HepG2 (cell line): Measurements from ENCODE around the gene RUNX2. TPM values are rescaled to one million over a fixed set of nuclear protein-coding genes. Genes with fewer than 3 reads are reported as not detected.

Experiments used
- MIER3 ChIP-seq: IDR thresholded peaks from 2 replicates; pipeline ENCODE4 v1.6.1; 2016; ENCODE audit warnings: missing compliant biosample characterization, borderline replicate concordance
- TAF15 ChIP-seq: fragments of 200-400 bp; formaldehyde crosslinking; IDR thresholded peaks from one replicate; pipeline ENCODE4 v1.6.1; 2018; ENCODE audit warnings: mild to moderate bottlenecking, low read depth, low read length; ENCODE audit not compliant: poor library complexity, severe bottlenecking
- ZBTB14 ChIP-seq: sonication (generic); formaldehyde crosslinking; IDR thresholded peaks from 2 replicates; pipeline ENCODE4 v1.4.0; 2020; ENCODE audit warnings: missing genetic modification reagents
- ZBTB40 ChIP-seq, 2 experiments: fragments of 450-650 bp in 1 of 2; sonication (generic) in 1 of 2; formaldehyde crosslinking in 1 of 2; IDR thresholded peaks; 2 replicates each; pipeline versions ENCODE4 v1.6.1 to v1.8.0; 2016 to 2022; ENCODE audit warnings: antibody characterized with exemption in 1 of 2, mild to moderate bottlenecking in 1 of 2, missing genetic modification reagents in 1 of 2
- polyA plus RNA-seq, 8 experiments: library from polyadenylated mRNA; depleted of rRNA in 3 of 8; stranded (reverse) in 7 of 8; unstranded in 1 of 8; fragments of >200 nt; fragmentation: Illumina TruSeq in 4 of 8; extraction: Trizol in 4 of 8; gene quantifications; 2 replicates each; pipeline versions ENCODE4 v1.2.1 to v1.2.3, GENCODE V29; 2011 to 2016; ENCODE audit warnings: low read depth in 4 of 8, missing spikeins in 1 of 8, mixed read lengths in 1 of 8; ENCODE audit not compliant: insufficient read depth in 1 of 8
- total RNA-seq, 5 experiments: library from RNA; depleted of rRNA; stranded (reverse); fragments of >200 nt; fragmentation: Illumina TruSeq; extraction: Trizol; gene quantifications; 2 replicates each; pipeline ENCODE4 v1.2.3, GENCODE V29; 2016; ENCODE audit warnings: low read depth in 1 of 5
- TF ChIP-seq, protein P1 (sequence below): sonication (generic); formaldehyde crosslinking; IDR thresholded peaks from 2 replicates; pipeline ENCODE4 v1.4.0; 2020; ENCODE audit warnings: mild to moderate bottlenecking, missing genetic modification reagents

RUNX2 gene
- total and polyA plus RNA-seq, 2 of the 13 experiments (the other 11 are each of a cell fraction or from before 2014, with no cell fraction given) = not detected

GRCh38 chr6:45377554-45378333 lies 49.6 kb downstream of the RUNX2 start, which contains the start of gene SUPT3H (continued):
- TF ChIP-seq ZBTB40 (IDR thresholded peaks at IDR 0.05) = no peak
- peak; percentile 79 for TF ChIP-seq ZBTB40 (CRISPR knock-in tag; IDR thresholded peaks at IDR 0.05)
- TF ChIP-seq ZBTB14 = peak; percentile 76
- TF ChIP-seq, protein P1, sequence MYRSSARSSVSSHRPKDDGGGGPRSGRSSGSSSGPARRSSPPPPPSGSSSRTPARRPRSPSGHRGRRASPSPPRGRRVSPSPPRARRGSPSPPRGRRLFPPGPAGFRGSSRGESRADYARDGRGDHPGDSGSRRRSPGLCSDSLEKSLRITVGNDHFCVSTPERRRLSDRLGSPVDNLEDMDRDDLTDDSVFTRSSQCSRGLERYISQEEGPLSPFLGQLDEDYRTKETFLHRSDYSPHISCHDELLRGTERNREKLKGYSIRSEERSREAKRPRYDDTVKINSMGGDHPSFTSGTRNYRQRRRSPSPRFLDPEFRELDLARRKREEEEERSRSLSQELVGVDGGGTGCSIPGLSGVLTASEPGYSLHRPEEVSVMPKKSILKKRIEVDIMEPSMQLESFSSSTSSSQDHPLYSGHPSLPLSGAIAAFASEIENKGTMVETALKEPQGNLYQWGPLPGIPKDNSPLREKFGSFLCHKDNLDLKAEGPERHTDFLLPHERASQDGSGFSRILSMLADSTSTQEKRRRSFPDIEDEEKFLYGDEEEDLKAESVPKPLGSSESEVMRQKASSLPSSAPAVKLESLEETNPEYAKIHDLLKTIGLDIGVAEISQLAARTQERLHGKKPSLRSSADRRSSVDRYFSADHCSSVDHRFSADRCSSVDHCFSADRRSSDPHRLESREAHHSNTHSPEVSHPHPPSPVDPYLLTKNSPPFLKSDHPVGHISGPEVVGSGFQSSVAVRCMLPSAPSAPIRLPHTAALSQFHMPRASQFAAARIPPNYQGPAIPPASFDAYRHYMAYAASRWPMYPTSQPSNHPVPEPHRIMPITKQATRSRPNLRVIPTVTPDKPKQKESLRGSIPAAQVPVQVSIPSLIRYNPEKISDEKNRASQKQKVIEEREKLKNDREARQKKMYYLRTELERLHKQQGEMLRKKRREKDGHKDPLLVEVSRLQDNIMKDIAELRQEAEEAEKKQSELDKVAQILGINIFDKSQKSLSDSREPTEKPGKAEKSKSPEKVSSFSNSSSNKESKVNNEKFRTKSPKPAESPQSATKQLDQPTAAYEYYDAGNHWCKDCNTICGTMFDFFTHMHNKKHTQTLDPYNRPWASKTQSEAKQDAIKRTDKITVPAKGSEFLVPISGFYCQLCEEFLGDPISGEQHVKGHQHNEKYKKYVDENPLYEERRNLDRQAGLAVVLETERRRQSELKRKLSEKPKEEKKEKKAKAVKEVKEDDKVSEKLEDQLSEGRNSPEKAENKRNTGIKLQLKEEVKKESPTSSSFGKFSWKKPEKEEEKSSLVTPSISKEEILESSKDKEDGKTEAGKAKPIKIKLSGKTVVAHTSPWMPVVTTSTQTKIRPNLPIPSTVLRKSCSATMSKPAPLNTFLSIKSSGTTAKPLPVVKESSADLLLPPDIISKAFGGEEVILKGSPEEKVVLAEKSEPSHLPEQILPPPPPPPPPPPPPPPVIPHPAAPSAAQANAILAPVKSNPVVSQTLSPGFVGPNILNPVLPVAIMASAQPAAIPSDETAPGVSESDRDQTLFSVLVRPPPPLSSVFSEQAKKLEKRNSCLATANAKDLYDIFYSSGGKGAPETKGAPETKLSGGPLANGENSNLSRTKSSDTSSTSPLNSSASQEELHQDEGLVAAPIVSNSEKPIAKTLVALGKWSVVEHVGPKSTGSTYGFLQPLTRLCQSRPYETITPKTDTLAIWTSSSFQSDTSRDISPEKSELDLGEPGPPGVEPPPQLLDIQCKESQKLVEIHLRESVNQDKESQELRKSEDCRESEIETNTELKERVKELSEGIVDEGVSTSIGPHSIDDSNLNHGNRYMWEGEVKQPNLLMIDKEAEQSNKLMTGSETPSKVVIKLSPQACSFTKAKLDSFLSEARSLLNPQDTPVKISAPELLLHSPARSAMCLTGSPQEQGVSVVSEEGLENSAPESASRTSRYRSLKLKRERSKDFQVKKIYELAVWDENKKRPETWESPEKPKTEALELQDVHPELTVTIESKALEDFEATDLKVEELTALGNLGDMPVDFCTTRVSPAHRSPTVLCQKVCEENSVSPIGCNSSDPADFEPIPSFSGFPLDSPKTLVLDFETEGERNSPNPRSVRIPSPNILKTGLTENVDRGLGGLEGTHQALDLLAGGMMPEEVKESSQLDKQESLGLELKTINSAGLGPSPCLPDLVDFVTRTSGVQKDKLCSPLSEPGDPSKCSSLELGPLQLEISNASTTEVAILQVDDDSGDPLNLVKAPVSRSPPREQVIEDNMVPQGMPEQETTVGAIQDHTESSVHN (CRISPR knock-in tag) = 0 out of 2 replicates have a peak, but pooled peaks have one; percentile 46
- TF ChIP-seq TAF15 = peak; percentile 75
- peak; percentile 66; the same call in 1 of the 2 replicates for TF ChIP-seq MIER3 (CRISPR knock-in tag)
